Lower leg skin (tissue), 3 donors: ENCODE data around the gene NMNAT3.

Experiments
- CTCF ChIP-seq, 3 donors: fragments of 450-650 bp; IDR thresholded peaks; one replicate each; pipeline ENCODE4 v1.5.1; 2016; ENCODE audit warnings: antibody characterized with exemption in 3 of 3, mild to moderate bottlenecking in 3 of 3, moderate library complexity in 2 of 3
- POLR2A ChIP-seq, 2 donors: fragments of 450-650 bp; IDR thresholded peaks; one replicate each; pipeline ENCODE4 v1.6.1; 2016 to 2017; ENCODE audit warnings: antibody characterized with exemption in 2 of 2, mild to moderate bottlenecking in 1 of 2, moderate library complexity in 1 of 2

DNA sequence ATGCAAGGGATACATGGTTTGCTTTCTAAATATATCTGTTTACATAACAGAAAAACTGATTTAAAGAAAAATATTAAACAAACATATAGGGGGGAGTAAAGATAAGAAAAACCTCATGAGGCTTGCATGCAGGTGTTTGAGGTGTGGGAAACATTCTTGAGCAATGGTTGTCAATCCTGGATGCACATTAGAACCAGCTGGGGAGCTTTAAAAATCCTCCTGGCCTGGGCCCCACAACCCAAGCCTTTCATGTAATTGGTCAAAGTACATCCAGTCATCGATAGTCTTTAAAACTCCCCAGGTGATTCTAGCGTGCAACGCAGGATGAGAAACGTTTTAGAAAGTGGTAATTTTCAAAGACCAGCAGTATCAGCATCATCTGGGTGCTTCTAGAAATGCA is 18.3 kb downstream of the NMNAT3 start:
- TF ChIP-seq CTCF (IDR thresholded peaks at IDR 0.05), result no peak
- no peak for TF ChIP-seq POLR2A (IDR thresholded peaks at IDR 0.05)
